GM11168 (cell line): Measurements from ENCODE around the gene TARBP1.
"Not testable (repeated sequence)": the region's sequence is repeated elsewhere in the genome, so short reads cannot be mapped to it uniquely, and the experiment has no call there.

ENCODE experiments used
- in situ Hi-C: fragments of 300-500 bp; cut with MboI; formaldehyde crosslinking; loops from one replicate; pipeline ENCODE4 v1.12.0; 2022; ENCODE audit warnings: low sequenced_read_pairs; ENCODE audit not compliant: unreplicated experiment

Gene TARBP1

GRCh38 chr1:234478481-234479309, at the start of gene TARBP1:
Gene TARBP1 (minus strand): TSS chr1:234479179. CDS start chr1:234479103, 76 bp downstream.
- in situ Hi-C loops, result loop anchor here (25.0 kb wide), 1 partner anchor 384 kb away; no protein-coding TSS in a partner anchor

- in situ Hi-C loops, result no loop called here
Measured at GRCh38 chr1:234528074-234528865, 49.3 kb upstream of the TARBP1 start.

- in situ Hi-C loops, result no loop called here
Measured at GRCh38 chr1:234527346-234527745, 48.4 kb upstream of the TARBP1 start.

- in situ Hi-C loops, result no loop called here
Measured at GRCh38 chr1:234526922-234527321, 47.9 kb upstream of the TARBP1 start.

- in situ Hi-C loops, result no loop called here
Measured at GRCh38 chr1:234525099-234525799, 46.3 kb upstream of the TARBP1 start.

- in situ Hi-C loops, result no loop called here
Measured at GRCh38 chr1:234521836-234522235, 42.9 kb upstream of the TARBP1 start.

GRCh38 chr1:234520908-234521817, 42.2 kb upstream of the TARBP1 start:
- in situ Hi-C loops, result no loop called here

GRCh38 chr1:234519506-234519905, 40.5 kb upstream of the TARBP1 start:
- in situ Hi-C loops, result no loop called here

- in situ Hi-C loops, result no loop called here
Measured at GRCh38 chr1:234518876-234519275, 39.9 kb upstream of the TARBP1 start.

GRCh38 chr1:234518086-234518485, 39.1 kb upstream of the TARBP1 start:
- in situ Hi-C loops, result not testable (repeated sequence)

- in situ Hi-C loops, result no loop called here
Measured at GRCh38 chr1:234517110-234517802, 38.3 kb upstream of the TARBP1 start.

- in situ Hi-C loops, result no loop called here
Measured at GRCh38 chr1:234515821-234516241, 36.9 kb upstream of the TARBP1 start.

- in situ Hi-C loops, result no loop called here
Measured at GRCh38 chr1:234515411-234515810, 36.4 kb upstream of the TARBP1 start.

- in situ Hi-C loops, result no loop called here
Measured at GRCh38 chr1:234512451-234512861, 33.5 kb upstream of the TARBP1 start.

- in situ Hi-C loops, result no loop called here
Measured at GRCh38 chr1:234509457-234510328, 30.7 kb upstream of the TARBP1 start.

GRCh38 chr1:234507626-234508387, 28.8 kb upstream of the TARBP1 start:
- in situ Hi-C loops, result no loop called here

- in situ Hi-C loops, result no loop called here
Measured at GRCh38 chr1:234507089-234507488, 28.1 kb upstream of the TARBP1 start.

- in situ Hi-C loops, result no loop called here
Measured at GRCh38 chr1:234505769-234506102, 26.8 kb upstream of the TARBP1 start.
